H1 (cell line): Measurements from ENCODE around the gene MAP4. TPM values are rescaled to one million over a fixed set of nuclear protein-coding genes. Genes with fewer than 3 reads are reported as not detected.

Experiments used
- CHD7 ChIP-seq: fragments of 300-600 bp; sonication (generic); IDR thresholded peaks from 2 replicates; pipeline ENCODE4 v1.7.1; 2012; ENCODE audit warnings: low read length, moderate library complexity, mild to moderate bottlenecking, inconsistent platforms; ENCODE audit not compliant: insufficient replicate concordance
- CREB1 ChIP-seq: IDR thresholded peaks from 2 replicates; pipeline ENCODE4 v1.6.1; 2012; ENCODE audit warnings: inconsistent platforms
- KDM1A ChIP-seq: fragments of 200-600, 300-600 bp; sonication (generic); IDR thresholded peaks from 2 replicates; pipeline ENCODE4 v1.7.1; 2016; ENCODE audit warnings: mild to moderate bottlenecking, low read length, borderline replicate concordance
- POLR2A ChIP-seq, 2 experiments: IDR thresholded peaks; 1 replicate in 1 of 2; 2 replicates in 1 of 2; pipeline ENCODE4 v1.6.1; 2011; ENCODE audit warnings: low read depth in 2 of 2, low read length in 2 of 2, mild to moderate bottlenecking in 2 of 2; ENCODE audit errors: control extremely low read depth in 1 of 2
- SP1 ChIP-seq: IDR thresholded peaks from 2 replicates; pipeline ENCODE4 v1.6.1; 2011; ENCODE audit warnings: low read depth, low read length
- SP4 ChIP-seq: IDR thresholded peaks from 2 replicates; pipeline ENCODE4 v1.6.1; 2012; ENCODE audit warnings: low read length, inconsistent platforms
- TCF12 ChIP-seq: IDR thresholded peaks from 2 replicates; pipeline ENCODE4 v1.6.1; 2011; ENCODE audit warnings: low read depth, mild to moderate bottlenecking, low read length
- ZNF274 ChIP-seq: IDR thresholded peaks from 2 replicates; pipeline ENCODE4 v1.7.0; 2012; ENCODE audit warnings: low read length, borderline replicate concordance; ENCODE audit errors: extremely low read depth
- polyA plus RNA-seq, 7 experiments: library from polyadenylated mRNA; depleted of rRNA in 3 of 7; stranded (reverse) in 5 of 7; unstranded in 2 of 7; fragments of >200 nt in 5 of 7; fragments of 200-250 nt in 2 of 7; gene quantifications; 1 replicate in 5 of 7; 2 replicates in 1 of 7; 4 replicates in 1 of 7; pipeline versions ENCODE4 v1.2.1 to v1.2.3, GENCODE V29; 2011 to 2013; ENCODE audit warnings: missing spikeins in 2 of 7, mixed read lengths in 2 of 7
- total RNA-seq: library from RNA; stranded (reverse); fragmentation: NEBNext Ultra II Directional; extraction: Animal tissue kit (Norgen Biotek cat#: 25700); gene quantifications from 2 replicates; pipeline ENCODE4 v1.2.1, GENCODE V29; 2021

MAP4 gene
- total and polyA plus RNA-seq, 2 of the 8 experiments (the other 6 are each of a cell fraction or from before 2014, with no cell fraction given) = 67.0 to 179 TPM

- TF ChIP-seq CHD7 = no peak
- no peak for TF ChIP-seq CREB1
- no peak for TF ChIP-seq TCF12
- TF ChIP-seq SP4 = no peak
- no peak for TF ChIP-seq ZNF274
- no peak for TF ChIP-seq SP1
- TF ChIP-seq POLR2A (IDR thresholded peaks at IDR 0.05; ENCODE audit: control extremely low read depth in 1 of 2, low read depth in 2 of 2, low read length in 2 of 2) = no peak
- TF ChIP-seq KDM1A = no peak
Measured at GRCh38 chr3:48047841-48048464, 31.7 kb upstream of the MAP4 start (continued).
